Stimulated activated CD4-positive, alpha-beta T cell treated with anti-CD3 and anti-CD28 coated beads, TNF-alpha, amount 100 ng/mL, for 48 hours (primary cell): ENCODE measurements around the gene GLT1D1.
"Not testable (repeated sequence)": the region's sequence is repeated elsewhere in the genome, so short reads cannot be mapped to it uniquely, and the experiment has no call there.

Experiments
- DNase-seq, 3 donors: peaks; one replicate each; pipeline ENCODE4 v3.0.0-alpha.2; 2020; ENCODE audit warnings: low read depth in 3 of 3

The GLT1D1 gene

DNA sequence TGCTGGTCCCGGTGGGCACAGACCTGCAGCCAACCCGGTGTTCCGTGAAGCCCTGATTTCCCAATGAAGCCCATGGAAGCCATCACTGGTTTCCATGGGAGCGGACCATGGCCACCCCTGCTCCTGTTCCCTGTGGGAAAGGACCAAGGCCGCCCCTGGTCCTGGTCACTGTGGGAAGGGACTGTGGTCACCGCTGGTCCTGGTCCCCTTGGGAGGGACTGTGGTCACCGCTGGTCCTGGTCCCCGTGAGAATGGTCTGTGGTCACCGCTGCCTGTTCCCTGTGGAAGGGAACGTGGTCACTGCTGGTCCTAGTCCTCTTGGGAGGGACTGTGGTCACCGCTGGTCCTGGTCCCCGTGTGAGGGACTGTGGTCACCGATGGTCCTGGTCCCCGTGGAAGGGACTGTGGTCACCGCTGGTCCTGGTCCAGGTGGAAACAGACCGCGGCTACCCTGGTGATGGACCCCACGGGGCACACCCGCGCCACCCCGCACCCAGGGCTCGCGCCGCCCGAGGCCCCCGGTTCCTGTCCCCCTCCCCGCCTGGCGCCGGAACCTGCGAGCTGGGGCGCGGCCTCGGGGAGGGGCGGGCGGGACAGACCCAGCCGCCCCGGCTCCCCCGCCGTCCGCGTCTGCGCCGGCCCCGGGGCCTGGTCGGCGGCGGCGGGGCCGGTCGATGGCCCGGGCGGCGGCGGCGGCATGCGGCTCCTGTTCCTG, at the start of gene GLT1D1:
Gene GLT1D1 (plus strand): TSS at position 594 of the 715 bp plus-strand sequence. CDS start 104 bp downstream, at position 698.
- DNase-seq, result no peak

GRCh38 chr12:128803788-128804187, 49.5 kb upstream of the GLT1D1 start:
- DNase-seq, result no peak

DNA sequence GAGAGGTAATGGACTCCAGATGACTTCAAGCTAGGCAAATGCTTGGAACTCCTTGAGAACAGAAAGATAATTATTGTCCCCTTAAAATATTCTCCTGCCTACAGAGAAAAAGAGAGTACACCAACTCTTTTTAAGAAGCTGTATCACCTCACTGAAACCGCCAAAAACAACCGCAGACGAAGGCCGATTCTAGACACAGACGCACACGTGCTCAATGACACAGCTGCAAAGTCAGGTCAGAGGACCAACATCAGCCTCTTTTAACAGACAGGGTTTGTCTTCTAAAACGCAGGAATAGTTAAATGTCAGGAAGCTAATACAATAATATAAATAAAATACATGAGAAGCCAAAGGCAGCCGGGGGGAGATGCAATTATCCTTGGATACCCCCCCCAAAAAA, 48.5 kb upstream of the GLT1D1 start:
- DNase-seq, result no peak

DNA sequence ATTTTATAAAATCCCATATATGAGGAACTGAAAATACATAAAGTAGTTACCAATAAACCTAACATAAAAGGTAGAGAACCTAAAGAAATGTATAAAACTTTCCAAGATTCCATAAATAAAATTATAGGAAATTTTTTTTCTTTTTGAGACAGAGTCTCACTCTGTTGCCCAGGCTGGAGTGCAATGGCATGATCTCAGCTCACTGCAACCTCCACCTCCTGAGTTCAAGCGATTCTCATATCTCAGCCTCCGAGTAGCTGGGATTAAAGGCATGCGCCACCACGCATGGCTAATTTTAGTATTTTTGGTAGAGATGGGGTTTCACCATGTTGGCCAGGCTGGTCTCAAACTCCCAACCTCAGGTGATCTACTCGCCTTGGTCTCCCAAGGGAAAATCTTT, 47.9 kb upstream of the GLT1D1 start:
- DNase-seq, result not testable (repeated sequence)

DNA sequence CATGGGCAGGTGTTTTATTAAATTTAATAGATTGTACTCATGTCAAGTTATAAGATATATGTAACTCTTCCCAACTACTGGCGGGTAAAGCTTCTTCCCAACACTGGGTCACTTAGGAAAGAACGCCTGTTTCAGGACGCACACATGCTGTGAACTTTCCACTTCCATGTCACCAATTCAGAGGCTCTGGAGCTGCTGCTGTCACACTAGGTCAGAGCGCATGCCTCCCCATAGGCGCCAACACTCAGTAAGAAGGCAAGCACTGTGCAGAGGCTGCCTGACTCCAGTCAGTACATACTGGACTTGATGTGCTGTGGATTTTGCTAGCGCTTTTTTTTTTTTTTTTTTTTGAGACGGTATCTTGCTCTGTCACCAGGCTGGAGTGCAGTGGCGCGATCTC, 46.7 kb upstream of the GLT1D1 start:
- no peak for DNase-seq

DNA sequence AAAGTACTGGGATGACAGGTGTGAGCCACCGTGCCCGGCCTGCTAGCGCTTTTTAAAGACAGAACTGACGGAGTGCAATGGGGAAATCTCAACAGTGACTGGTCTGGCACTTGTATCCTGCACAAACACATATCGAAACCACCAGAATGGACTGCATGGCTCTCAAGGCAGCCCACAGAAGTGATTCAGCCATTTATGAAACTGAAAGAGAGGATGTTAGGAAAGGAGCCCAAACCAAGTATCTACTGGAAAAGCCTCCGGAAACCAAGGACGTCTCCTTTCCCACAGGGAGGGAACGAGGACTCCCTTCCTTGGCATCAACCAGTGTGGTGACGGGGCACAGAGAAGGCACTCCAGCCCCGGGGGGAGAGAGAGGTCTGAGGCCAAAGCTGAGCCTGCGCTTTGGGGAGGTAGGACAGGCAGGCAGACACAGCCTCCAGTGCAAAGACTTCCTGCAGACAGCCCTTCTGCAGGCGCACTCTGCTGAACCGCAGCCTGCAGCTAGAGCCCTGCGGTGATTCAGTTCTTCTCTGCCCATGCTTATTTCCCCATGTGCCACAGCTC, 46.0 kb upstream of the GLT1D1 start:
- no peak for DNase-seq

GRCh38 chr12:128808651-128809050, 44.6 kb upstream of the GLT1D1 start:
- DNase-seq, result no peak

- DNase-seq, result peak in 1 of 3 donors; percentile 36
Observed at GRCh38 chr12:128810182-128811127, 42.8 kb upstream of the GLT1D1 start.

DNA sequence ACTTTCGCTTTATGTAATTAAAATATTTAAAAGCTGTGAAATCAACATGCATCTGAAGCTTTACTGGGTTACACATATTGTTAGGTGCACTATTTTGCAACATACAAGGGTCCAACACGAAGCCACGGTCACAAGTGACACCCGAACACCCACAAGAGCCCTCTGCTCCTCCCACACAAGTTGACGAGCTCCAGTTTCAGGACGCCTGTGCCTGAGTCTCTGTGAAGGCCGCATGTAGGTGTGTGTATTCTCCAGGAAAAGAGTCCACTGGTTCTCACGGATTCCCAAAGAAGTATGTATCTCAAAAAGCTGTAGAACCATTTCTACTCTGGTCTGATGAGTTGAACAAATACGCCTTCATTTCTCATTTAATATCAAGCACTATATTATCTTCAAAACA, 41.5 kb upstream of the GLT1D1 start:
- no peak for DNase-seq

GRCh38 chr12:128813392-128813791, 39.9 kb upstream of the GLT1D1 start:
- DNase-seq, result no peak

DNA sequence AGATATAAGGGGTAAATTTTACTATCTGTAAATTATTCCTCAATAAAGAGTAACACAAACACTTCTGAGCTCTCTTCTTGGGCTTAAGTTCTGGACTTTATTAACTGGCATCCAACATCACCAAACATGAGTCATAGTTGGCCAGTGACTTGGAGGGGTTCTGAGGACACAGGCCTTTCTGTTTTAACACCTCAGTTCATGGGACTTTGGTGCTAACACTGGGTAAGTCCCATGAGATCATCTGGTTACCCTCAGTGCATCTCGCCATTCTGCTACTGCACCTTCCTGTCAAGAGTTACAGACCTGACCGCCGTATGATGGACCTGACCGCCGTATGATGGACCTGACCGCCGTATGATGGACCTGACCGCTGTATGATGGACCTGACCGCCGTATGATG, 39.4 kb upstream of the GLT1D1 start:
- no peak for DNase-seq

DNA sequence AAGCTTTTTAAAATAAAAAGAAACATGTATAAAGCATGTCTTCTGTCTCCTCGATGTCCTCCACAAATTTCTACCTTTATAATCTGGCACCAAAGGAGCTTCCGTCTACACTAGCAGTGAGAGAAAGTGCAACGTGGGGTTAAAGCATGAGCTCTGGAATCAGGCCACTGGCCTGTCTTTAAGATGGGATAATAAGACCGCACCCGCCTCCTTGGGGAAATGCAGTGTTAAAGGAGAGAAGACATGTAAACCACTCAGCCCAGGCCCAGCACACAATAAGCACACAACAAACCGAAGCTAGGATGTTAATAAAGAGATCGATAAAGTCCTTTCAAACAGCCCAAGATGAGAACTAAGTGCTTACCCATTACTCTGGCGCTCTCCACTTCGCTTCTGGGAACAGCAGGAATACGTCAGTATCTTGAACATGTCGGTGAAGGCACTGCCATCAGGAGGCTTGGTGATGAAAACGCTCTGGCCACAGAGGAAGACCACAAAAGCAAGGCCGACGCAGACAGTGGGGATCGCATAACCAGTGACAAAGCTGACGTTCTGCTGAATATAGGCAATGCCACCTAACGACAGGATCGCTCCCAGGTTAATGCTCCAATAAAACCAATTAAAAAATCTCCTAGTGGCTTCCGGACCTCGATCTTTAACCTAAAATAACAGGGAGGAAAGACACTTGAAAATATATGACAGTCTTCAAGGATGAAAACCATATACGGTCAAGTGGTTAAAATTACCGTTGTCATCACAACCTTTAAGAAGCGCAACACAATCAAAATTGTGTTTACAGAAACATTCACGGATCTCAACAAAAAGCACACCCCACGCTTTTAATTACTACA, 38.6 kb upstream of the GLT1D1 start:
- no peak for DNase-seq

DNA sequence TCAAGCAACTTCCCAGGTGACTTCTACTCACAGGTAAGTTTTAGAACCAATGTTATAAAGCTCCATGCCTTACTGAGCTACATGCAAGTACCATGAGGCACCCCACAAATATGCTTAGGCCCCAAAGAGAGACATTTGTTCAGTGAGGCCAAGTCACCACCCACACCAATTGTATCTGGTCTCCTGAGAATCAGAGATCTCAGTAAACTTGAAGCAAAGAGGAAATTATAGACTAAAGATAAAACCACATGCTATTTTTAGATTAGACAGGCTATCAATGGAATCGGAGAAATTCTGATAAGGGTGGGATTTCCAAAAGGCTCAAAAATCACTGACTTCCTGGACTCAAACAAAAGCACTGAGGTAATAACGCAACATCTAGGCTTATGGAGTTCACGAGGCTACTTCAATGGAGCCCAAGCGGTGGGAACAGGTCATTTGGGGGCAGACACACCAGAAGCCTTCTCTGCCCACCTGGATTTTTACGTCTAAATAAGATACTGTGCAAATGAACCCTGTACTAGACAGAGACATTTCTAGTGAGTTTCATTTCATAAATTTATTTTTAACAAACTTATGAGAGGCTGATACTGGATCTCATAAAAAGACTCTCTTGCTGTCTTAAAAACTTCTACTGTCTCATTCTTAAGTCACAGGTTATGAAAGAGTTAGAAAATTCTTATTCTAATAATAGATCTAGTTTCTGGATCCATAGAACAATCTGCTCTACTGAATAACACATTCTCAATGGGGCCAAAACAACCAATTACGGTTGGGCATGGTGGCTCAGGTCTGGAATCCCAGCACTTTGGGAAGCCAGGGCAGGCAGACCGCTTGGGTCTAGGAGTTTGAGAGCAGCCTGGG, 37.3 kb upstream of the GLT1D1 start:
- DNase-seq, result no peak

- DNase-seq, result no peak
Observed at GRCh38 chr12:128816643-128816920, 36.7 kb upstream of the GLT1D1 start.

DNA sequence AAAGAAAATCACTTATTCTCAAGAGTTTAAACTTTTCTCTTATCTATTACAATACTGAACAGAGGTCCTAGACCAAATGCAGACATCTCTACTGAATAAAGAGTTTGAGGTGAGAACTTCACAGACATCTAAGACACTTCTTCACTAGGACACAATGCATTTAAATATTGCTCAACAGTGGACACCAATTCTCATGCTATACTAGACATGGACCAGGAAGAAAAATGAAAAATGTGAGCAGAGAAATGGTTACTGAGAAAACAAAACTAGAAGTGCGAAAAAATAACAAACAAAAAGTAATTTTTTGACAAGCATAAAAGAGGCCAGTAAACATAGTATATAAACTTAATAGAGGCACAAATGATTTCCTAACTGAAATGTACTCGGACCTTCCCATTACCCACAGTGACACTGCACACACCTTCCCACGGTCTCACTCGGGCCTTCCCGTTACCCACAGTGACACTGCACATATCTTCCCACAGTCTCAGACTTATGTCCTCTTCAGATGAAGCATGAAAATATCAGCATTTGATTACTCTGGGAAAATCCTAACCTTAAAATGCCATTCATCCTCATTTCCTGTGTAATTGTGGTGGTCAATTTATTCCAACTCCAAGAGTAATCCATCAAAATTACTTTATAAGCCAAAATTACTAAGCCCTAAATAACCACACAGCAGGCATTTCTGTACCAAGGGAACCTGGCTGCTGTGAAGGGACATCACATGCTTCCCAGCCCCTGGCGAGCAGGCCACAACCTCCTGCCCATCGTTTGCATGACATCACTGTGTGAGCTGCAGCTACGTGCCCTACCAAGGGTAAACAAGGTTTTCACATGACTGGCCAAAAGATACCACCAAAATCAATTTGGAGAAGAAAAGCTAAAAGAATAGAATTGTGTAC, 35.9 kb upstream of the GLT1D1 start:
- DNase-seq, result no peak

- no peak for DNase-seq
Observed at GRCh38 chr12:128818065-128819022, 34.9 kb upstream of the GLT1D1 start.

DNA sequence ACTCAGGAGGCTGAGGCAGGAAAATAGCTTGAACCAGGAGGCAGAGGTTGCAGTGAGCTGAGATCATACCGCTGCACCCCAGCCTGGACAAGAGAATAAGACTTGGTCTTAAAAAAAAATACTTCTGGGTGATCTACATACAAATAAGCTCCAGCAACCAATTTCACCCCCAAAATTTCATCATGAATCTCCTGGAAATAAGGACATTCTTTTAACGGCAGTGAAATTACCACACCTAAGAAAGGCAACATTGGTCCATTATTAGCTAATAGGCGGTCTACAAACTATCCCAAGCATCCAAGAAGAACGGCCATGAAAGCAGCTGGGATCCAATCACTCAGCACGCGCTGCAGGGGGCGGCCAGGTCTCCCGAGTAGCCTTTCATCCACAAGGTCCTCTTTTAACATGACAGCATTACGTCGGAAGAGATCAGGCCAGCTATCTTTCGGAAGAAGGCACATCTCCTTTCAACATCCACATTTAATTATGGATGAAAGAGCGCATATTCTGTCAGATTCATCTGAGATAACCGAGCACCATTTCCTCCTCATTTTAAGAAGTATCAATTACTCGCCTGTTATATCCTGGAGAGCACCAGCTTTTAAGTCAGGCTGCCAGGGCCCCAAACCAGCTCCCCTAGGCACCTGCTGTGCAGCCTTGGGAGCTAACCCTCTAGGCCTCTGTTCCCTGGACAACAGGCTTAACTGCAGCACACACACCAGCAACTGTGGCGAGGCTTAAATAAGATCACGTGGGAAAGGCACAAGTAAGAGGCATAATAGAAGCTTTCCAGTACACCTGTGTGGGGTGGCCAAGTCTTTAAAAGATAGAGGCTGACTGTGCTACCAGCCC, 33.8 kb upstream of the GLT1D1 start:
- no peak for DNase-seq

DNA sequence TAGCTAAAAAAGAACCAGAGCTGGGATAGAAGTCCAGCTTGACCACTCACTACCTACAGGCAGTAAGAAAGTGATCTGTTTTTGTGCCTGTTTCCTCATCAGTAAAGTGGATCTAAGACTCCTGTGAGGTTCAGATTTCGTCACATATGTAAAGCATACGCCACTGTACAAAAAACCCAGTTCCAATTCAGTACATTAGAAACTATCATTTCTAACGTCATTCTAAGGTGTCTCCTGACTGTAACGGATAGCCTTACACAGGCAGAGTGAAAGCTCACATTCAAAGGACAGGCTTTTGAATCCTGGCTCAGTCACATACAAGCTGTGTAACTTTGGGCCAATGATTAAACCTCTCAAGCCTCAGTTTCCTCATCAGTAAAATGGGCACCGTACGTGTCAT, 33.0 kb upstream of the GLT1D1 start:
- DNase-seq, result no peak
